PC-3 (cell line): ENCODE measurements around the gene HTR5A.

ENCODE experiments used
- EZH2 ChIP-seq: fragments of 300-600 bp; sonication (generic); IDR thresholded peaks from one replicate; pipeline ENCODE4 v1.6.1; 2017; ENCODE audit warnings: antibody characterized with exemption, mild to moderate bottlenecking, low read length; ENCODE audit not compliant: unreplicated experiment
- EZH2phosphoT487 ChIP-seq: fragments of 300-600 bp; sonication (generic); IDR thresholded peaks from 2 replicates; pipeline ENCODE4 v1.6.1; 2018; ENCODE audit warnings: mild to moderate bottlenecking, antibody characterized with exemption, low read length, borderline replicate concordance
- TF ChIP-seq, protein P1 (sequence below): fragments of 300-600 bp; sonication (generic); conservative IDR thresholded peaks from 2 replicates; pipeline ENCODE4 v1.5.1; 2017; ENCODE audit warnings: antibody characterized with exemption, low read depth, mild to moderate bottlenecking, low read length

- TF ChIP-seq, protein P1, sequence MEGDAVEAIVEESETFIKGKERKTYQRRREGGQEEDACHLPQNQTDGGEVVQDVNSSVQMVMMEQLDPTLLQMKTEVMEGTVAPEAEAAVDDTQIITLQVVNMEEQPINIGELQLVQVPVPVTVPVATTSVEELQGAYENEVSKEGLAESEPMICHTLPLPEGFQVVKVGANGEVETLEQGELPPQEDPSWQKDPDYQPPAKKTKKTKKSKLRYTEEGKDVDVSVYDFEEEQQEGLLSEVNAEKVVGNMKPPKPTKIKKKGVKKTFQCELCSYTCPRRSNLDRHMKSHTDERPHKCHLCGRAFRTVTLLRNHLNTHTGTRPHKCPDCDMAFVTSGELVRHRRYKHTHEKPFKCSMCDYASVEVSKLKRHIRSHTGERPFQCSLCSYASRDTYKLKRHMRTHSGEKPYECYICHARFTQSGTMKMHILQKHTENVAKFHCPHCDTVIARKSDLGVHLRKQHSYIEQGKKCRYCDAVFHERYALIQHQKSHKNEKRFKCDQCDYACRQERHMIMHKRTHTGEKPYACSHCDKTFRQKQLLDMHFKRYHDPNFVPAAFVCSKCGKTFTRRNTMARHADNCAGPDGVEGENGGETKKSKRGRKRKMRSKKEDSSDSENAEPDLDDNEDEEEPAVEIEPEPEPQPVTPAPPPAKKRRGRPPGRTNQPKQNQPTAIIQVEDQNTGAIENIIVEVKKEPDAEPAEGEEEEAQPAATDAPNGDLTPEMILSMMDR = no peak
- TF ChIP-seq EZH2 = no peak
- TF ChIP-seq EZH2phosphoT487 = no peak
These were observed 3.8 kb downstream of the HTR5A start for GRCh38 chr7:155073922-155074321.
